SK-N-MC (cell line): ENCODE data around the gene ELAC2.

Experiments used
- EZH2 ChIP-seq: fragments of 200-600 bp; sonication (generic); IDR thresholded peaks from one replicate; pipeline ENCODE4 v1.6.1; 2017; ENCODE audit warnings: antibody characterized with exemption
- POLR2AphosphoS5 ChIP-seq: IDR thresholded peaks from 2 replicates; pipeline ENCODE4 v1.6.1; 2012; ENCODE audit warnings: mild to moderate bottlenecking, low read depth, low read length, borderline replicate concordance

DNA sequence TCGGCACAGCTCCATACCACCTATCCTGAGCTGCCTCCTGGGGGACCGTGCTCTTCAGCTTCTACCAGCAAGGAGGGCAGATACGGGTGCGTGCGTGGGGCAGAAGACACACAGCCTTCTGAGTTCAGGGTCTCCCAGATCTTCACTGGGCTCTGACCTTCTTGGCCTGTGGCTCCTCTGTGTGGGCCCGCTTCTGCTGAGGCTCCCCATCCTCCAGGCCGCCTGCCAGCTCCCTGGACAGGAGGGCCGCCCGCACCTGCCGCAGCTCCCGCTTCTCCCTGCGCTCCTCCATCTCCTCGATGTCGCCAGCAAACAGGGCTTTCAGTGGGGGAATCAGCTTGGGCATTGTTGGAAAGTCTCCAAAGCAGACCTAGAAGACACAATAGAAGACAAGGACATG lies 25.2 kb downstream of the ELAC2 start:
- TF ChIP-seq POLR2AphosphoS5 (no peak), EZH2 (no peak)
